ENCODE results near the gene OR1I1.

GRCh38 chr19:15074371-15074770 lies 7.6 kb upstream of the OR1I1 start:
- TF ChIP-seq CTCF (IDR thresholded peaks at IDR 0.05) (no peak), POLR2A (IDR thresholded peaks at IDR 0.05) (no peak)

Data from adrenal gland (tissue), 5 donors.